Loucy (cell line): ENCODE data around the gene CEP44.

Experiments used
- CTCF ChIP-seq: fragments of 200-600 bp; sonication (generic); conservative IDR thresholded peaks from 2 replicates; pipeline ENCODE4 v1.5.1; 2014; ENCODE audit warnings: mild to moderate bottlenecking, antibody characterized with exemption, low read length
- EZH2phosphoT487 ChIP-seq: fragments of 200-600 bp; IDR thresholded peaks from 2 replicates; pipeline ENCODE4 v1.6.1; 2018; ENCODE audit warnings: antibody characterized with exemption, mild to moderate bottlenecking, moderate library complexity, borderline replicate concordance

GRCh38 chr4:174332741-174333493, 49.2 kb downstream of the CEP44 start:
- TF ChIP-seq CTCF: no peak
- no peak for TF ChIP-seq EZH2phosphoT487
